HTR-8/SVneo (cell line): ENCODE data around the gene SPRED2.

Experiments
- DNase-seq: peaks from one replicate; pipeline ENCODE4 v3.0.0; 2011; ENCODE audit warnings: low spot score, mixed read lengths; ENCODE audit not compliant: insufficient read length
- FAIRE-seq: peaks from 2 replicates; lab custom pipeline; 2011; peaks lifted over from hg19 to GRCh38; lab: Jason Lieb, UNC

The SPRED2 gene

GRCh38 chr2:65371074-65371434, 61.3 kb downstream of the SPRED2 start:
- FAIRE-seq (no peak), DNase-seq (no peak)

DNA sequence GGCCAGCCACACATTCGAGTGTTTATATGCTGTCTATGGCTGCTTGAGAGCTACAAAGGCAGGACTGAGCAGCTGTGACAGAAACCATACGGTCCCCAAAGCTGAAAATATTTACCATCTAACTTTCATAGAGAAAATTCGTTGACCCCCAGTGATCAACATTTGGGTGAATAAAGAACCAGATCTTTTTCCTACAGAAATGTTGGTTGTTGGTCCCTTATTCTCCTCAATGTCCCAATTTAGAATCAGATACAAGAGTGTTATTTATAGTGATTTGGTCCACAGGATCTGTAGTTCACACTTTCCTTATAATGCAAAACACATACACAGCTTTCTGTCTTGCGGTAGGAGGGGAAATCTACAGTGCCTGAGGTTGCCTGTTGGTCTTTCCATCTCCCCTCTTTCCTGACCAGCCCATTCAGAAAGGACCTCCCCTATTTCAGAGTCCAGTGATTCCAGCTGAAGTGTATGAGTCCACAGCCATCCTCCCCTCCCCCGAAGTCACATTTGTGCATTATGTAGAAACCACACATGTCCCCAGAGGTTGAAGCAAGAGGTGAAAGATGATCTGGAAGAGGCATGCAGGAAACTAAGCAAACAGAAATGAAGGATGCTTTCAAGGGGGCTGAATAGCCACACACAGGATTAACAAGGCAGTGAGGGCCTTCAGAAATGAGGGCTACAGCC, 61.9 kb downstream of the SPRED2 start:
- no peak for DNase-seq

DNA sequence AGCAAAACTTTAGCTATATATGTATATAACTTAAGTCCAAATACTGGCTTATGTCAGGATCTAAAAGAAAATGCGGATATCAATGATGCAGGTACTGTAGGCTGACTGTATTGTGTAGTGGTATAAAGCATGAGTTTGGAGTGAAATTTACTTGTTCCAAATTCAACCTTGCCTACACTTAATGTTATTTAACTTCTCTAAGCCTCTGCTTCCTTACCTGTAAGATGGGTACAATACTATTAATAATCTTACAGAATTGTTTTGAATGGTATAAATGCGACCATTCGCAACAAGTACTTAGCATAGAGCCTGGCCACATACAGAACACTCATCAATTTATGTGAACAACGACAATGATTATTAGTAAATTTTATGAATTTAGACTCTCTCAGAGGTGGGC, 62.4 kb downstream of the SPRED2 start:
- FAIRE-seq, result no peak
- no peak for DNase-seq

More for the DNA sequence above, 61.9 kb downstream of the SPRED2 start:
- no peak for FAIRE-seq

GRCh38 chr2:65369574-65369973, 62.8 kb downstream of the SPRED2 start:
- FAIRE-seq, result no peak
- DNase-seq, result no peak

GRCh38 chr2:65368468-65368867, 63.9 kb downstream of the SPRED2 start:
- no peak for FAIRE-seq

GRCh38 chr2:65367524-65367923, 64.9 kb downstream of the SPRED2 start:
- DNase-seq (peak; percentile 61), FAIRE-seq (peak; percentile 76)

More at GRCh38 chr2:65368468-65368867, 63.9 kb downstream of the SPRED2 start:
- DNase-seq, result no peak

DNA sequence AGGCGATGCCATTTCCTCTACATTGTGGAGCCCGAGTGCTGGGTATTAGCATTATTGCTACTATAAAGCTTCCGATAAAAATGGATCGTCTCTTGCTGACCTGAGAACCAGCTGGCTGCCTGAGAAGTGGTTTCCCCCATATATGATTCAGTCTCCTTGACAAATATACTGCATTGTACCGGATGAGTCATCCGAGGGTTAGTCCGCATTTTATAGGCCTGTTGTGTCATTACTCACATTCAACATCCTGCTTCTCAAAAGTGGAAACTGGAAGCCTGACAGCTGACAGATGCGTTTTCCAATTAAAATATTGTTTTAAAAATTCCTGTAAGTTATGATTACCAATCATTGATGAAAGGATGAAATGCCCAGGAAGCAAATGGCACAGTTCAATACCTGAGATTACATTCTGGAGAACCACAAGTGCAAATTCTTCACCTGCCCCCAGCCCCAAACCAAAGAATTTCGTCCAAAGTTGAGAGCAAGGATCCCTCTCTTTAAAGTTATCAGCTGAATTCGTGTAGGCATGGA, 65.7 kb downstream of the SPRED2 start:
- peak; percentile 91 for DNase-seq
- FAIRE-seq, result peak; percentile 92

GRCh38 chr2:65364986-65365733, 67.2 kb downstream of the SPRED2 start:
- DNase-seq, result no peak
- FAIRE-seq, result no peak

DNA sequence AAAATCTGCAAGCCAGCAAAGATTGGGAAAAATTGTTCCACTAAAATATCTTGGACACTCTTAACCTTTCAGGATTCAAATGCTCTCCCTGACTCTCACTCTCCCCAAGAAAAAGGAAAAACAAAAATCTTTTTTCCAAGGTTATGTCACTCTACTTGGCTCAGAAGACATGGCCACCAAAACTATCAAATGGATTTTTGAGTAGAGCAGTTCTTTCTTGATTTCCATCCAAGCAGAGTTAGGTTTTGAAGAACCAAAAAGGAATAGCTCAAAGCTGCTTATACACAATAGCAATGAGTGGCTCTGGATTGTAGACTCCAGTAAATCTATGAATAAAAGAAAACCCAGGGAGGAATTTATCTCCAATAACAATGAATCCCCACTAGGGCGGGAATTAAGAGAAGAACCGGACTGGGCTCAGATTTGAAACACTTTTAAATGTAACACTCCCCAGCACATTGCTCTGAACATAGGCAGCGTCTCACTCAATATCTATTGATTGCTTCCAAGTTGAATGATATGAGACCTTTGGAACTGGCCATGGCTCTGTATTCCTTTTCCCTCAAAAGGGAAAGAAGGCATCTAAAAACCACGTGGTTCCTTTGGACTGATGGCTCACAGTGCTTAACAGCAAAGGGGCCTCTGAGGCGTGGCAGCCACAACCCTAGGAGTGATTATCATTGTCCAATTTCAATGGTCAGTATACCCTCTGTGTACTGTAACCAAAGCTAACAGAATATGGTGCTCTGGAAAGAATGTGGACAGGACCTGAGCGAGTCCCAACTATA, 68.3 kb downstream of the SPRED2 start:
- DNase-seq (no peak), FAIRE-seq (no peak)

- FAIRE-seq (no peak), DNase-seq (no peak)
These were observed 70.8 kb downstream of the SPRED2 start for GRCh38 chr2:65361623-65362022.

DNA sequence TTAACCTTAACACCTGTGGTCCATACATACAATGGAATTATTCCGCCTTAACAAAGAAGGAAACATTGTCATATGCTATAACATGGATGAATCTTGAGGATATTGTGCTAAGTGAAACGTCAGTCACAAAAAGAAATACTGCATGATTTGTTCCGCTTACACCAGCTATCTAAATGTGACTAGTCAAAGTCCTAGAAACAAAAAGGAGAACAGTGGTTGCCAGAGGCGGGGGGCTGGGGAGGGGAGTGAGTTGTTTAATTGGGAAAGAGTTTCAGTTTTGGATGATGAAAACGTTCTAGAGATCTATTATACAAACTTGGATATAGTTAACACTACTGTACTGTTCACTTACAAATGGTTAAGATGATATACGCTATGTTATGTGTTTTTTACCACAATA, 72.0 kb downstream of the SPRED2 start:
- no peak for DNase-seq
- no peak for FAIRE-seq

DNA sequence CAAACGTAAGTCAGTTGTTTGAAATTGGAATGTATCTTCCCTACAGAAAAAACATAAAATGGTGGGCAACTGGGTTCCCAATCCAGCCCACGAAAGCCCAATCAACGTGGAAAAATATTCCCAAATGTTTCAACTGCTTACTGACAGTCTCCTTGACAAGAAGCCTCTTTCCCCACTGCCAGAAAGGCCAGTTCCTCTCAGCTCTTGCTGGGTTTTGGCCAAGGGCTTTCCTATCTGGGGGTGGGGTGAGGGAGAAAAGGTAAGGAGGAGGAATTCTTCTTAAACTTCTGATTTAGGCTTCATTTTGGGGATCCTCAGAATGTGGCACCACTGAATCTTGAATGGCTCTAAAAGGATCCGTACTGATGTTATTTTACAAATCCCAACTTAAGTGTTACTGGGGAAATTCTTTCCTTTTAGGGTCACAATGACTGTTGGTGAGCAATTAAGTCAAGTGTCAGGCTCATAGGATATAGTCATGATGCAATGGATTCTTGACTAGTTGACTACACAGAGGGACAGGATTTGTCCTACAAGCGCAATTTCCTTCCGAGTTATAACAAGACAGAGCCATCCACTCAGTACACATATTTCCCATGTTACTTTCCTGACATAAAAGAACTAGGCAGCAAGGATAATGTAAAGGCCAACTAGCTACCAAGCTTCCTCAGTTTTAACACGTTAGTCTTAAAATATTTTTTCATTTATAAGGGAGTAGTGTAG, 73.6 kb downstream of the SPRED2 start:
- DNase-seq (no peak), FAIRE-seq (no peak)

DNA sequence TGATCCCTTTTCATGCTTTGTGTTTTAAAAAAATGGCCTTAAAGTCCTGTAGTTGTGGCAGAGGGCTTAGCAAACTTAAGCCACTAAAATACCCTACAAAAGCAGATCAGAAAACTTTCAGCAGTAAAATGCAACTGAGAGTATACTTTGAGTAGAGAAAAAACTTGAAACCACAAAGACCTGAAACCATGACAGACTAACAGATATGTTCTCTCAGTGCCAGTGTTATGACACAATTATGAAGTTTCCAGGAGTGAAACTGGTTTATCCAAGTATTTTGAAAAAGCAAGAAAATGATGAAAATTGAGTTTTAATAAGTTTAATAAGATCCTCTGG, 74.5 kb downstream of the SPRED2 start:
- no peak for DNase-seq
- FAIRE-seq, result no peak

GRCh38 chr2:65357095-65357958, 75.1 kb downstream of the SPRED2 start:
- no peak for DNase-seq
- no peak for FAIRE-seq

- no peak for FAIRE-seq
- DNase-seq, result no peak
These were observed 77.1 kb downstream of the SPRED2 start for GRCh38 chr2:65355186-65355831.

GRCh38 chr2:65354773-65355172, 77.6 kb downstream of the SPRED2 start:
- DNase-seq, result no peak
- no peak for FAIRE-seq

DNA sequence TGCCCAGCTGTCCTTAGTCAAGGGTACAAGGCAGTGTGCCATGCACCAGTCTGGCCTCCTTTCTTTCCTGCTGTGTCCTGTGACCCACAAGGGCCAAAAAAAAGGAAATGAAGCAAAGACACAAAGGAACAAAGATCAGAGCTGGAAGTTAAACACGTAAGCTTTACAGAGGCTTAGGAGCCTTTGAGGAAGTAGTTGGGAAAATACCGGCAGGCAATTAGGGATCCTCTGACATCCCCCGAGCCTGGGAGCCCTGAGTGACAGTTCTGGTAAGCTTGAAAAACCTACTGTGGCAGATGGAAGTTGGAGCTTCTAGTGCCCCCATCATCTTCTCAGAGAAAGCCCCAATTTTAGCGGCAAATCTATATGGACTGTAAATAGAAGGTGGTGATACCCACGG, 78.5 kb downstream of the SPRED2 start:
- FAIRE-seq (no peak), DNase-seq (no peak)

- DNase-seq, result no peak
- FAIRE-seq, result no peak
These were observed 79.4 kb downstream of the SPRED2 start for GRCh38 chr2:65353046-65353445.
